HEK293T (cell line): Measurements from ENCODE around the gene ALCAM.

Experiments
- BHLHE40 ChIP-seq: fragments of 450-650 bp; IDR thresholded peaks from 2 replicates; pipeline ENCODE4 v1.6.1; 2016; ENCODE audit warnings: mild to moderate bottlenecking, moderate library complexity, borderline replicate concordance
- ELF4 ChIP-seq: fragments of 450-650 bp; IDR thresholded peaks from 2 replicates; pipeline ENCODE4 v1.6.1; 2017; ENCODE audit warnings: antibody characterized with exemption
- FOXA1 ChIP-seq: fragments of 450-650 bp; IDR thresholded peaks from 2 replicates; pipeline ENCODE4 v1.6.1; 2016; ENCODE audit warnings: mild to moderate bottlenecking
- HDGF ChIP-seq: fragments of 450-650 bp; IDR thresholded peaks from 2 replicates; pipeline ENCODE4 v1.6.1; 2017; ENCODE audit warnings: antibody characterized with exemption, borderline replicate concordance
- PKNOX1 ChIP-seq: fragments of 450-650 bp; IDR thresholded peaks from 2 replicates; pipeline ENCODE4 v1.6.1; 2016
- SUZ12 ChIP-seq: fragments of 450-650 bp; IDR thresholded peaks from 2 replicates; pipeline ENCODE4 v1.6.1; 2016; ENCODE audit warnings: mild to moderate bottlenecking
- TARDBP ChIP-seq: fragments of 450-650 bp; IDR thresholded peaks from 2 replicates; pipeline ENCODE4 v1.6.1; 2016
- ZNF384 ChIP-seq: fragments of 450-650 bp; IDR thresholded peaks from 2 replicates; pipeline ENCODE4 v1.6.1; 2016

DNA sequence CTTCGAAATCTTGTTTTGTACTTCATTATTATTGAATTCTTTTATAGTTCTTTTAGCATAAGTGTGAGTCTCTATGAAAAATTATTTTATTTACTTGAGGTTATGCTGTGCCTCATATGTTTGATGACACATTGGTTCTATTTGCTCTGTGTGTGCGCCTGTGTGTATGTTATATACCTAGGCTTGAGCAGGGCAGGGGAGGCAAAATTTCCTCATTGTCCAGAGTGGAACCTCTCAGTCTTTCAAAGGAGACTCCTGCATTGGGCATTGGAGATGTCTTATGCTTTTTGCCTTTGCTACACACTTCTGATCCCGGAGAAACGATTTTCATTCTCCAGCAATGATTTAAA lies 58.4 kb downstream of the ALCAM start:
- no peak for TF ChIP-seq ELF4
- TF ChIP-seq BHLHE40 = no peak
- no peak for TF ChIP-seq FOXA1
- TF ChIP-seq SUZ12 = no peak
- no peak for TF ChIP-seq PKNOX1
- no peak for TF ChIP-seq ZNF384
- no peak for TF ChIP-seq TARDBP
- TF ChIP-seq HDGF = no peak
